HG02852 (cell line): ENCODE results near the gene FBXO38.
"Not testable (repeated sequence)": the region's sequence is repeated elsewhere in the genome, so short reads cannot be mapped to it uniquely, and the experiment has no call there.

Experiments used
- ATAC-seq: cut with Tn5 transposase; IDR thresholded peaks from one replicate; pipeline ENCODE4 v1.9.1; 2021; ENCODE audit warnings: mild to moderate bottlenecking, moderate library complexity; ENCODE audit not compliant: unreplicated experiment

Gene FBXO38

DNA sequence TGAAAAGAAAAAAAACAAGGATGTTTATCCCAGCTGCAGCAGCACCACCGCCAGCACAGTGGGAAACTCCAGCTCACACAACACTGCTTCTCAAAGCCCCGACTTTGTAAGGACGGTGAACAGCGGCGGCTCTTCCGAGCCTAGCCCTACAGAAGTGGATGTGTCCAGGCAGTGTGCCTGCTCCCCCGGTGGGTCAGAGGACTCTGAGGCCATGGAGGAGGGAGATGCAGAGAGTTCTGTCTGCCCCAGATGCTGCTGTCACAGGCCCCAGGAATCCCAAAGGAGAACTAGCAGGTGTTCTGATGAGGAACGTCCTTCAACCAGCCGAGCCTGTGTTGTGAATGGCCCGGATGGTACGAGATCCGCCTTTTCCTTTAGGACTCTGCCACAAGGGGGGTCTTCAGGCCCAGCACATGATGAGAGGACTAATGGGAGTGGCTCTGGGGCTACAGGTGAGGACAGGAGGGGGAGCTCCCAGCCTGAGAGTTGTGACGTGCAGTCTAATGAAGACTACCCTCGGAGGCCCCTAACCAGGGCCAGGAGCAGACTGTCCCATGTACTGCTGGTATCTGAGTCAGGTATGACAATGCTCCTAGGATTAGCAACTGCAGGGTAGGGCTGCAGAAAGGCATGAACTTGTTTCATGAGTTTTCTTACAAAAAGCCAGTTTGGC lies 43.7 kb downstream of the FBXO38 start:
- no peak for ATAC-seq

DNA sequence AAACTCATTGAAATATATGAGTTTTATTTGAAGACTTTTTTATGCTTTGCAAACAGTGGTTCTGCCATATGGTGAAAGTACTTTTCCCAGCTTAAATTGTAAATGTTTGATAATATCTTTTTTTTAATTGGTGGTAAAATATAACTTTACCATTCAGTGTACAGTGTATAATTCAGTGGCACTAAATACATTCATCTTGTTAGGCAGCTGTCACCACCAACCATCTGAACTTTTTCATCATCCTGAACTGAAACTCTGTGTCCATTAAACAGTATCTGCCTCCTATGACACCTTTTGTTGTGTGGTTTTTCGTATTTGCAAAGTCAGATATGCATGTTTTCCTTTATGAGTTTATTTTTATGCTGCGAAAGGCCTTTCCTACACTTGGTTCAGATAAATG lies 45.1 kb downstream of the FBXO38 start:
- no peak for ATAC-seq

DNA sequence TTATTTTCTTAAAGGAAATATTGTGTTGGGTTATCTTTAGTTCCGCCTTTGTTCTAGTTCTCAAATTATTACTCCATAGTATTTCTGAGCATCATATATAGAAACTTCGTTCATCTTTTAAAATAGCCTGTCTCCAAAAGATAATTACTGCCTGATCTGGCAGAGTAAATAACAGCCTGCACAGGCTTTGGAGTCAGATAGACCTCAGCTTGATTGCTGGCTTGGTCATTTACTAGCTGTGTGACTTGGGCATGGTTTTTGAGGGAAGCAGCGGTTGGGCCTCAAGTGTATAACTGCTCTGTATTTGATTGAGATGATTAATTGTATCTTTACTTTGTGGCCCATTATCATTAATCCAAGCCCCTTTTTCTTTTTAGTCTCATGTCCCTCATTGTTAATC lies 50.1 kb downstream of the FBXO38 start:
- no peak for ATAC-seq

DNA sequence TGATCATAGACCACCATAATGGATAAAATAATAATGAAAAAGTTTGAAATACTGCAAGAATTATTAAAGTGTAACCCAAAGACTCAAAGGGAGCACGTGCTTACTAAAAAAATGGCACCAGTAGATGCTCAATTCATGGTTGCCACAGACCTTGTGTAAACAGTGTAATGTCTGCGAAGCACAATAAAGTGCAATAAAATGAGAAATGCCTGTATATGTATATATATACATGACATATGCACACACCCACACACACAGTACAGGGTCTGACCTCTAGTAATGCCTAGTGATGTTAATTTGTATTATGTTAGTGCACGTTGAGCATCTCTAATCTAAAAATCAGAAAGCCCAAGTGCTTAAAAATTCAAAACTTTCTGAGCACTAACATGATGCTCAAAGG lies 52.3 kb downstream of the FBXO38 start:
- ATAC-seq, result no peak

DNA sequence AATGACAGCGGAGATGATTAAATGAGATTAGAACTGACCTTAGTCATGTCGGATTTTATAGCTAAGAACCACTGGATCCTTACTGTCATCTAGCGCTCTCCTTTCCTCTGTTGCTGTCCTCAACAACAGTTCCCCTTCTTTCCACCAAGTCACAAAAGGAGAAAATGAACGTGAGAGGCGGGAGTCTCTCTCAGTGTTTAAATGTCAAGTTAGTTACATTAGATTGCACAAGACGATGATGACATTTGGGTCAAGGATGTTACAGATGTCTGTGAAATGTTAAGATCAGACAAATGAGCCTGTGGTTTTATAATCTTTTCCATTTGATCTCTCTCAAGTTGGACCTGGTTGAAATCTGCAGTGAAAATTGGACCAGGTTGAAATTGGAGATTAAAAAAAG lies 53.5 kb downstream of the FBXO38 start:
- no peak for ATAC-seq

DNA sequence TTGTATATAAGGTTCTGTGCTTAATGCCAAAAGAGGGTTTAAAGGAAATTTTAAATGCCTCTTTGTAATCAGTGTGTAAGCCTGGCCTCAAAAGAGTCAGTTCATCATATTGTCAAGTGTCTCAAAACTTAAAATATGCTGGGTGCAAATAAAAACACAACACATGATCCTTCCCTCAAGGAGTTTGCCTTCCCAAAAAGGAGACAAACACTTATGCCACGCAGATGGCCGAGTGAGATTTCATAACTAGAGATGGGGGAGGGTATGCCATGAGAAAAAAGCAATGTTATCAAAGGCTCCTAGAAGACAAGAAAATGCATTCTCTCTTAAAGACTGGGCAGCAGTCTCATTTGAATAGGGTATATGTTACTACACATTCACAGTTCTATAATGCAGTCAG lies 55.2 kb downstream of the FBXO38 start:
- no peak for ATAC-seq

DNA sequence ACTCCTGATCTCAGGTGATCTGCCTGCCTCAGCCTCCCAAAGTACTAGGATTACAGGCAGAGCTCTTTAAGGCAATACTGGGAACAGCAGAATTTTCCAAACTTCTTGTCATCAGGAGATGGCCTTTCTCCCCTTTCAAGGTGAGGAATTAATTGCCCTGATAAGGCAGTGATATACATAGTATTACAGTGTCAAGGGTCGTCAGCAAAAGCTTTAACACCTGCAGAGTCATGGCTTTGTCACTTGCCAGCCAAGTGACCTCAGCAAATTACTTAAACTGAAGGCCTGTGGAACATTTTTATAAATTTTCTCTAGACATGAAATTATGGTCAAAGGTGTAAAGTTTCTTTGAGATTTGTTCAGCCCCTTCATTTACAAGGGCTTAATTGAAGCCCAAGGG lies 59.5 kb downstream of the FBXO38 start:
- ATAC-seq, result no peak

DNA sequence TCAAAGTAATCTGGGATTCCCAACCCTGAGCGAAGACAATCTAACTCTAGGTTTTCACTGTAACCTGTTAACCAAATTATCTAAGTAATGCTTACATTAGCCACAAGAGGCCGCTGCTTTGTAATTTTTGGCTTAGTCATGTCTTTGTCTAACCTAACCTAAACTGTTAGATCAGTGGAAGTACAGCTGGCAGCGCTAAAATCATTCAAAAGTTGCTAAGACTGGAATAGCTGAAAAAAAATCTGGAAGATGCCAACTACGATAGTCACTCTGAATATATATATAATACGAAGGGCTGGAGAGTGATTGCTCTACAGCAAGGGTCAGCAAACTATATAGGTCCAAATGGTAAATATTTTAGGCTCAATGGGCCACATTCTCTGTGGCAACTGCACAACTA lies 60.2 kb downstream of the FBXO38 start:
- ATAC-seq, result peak; percentile 87

DNA sequence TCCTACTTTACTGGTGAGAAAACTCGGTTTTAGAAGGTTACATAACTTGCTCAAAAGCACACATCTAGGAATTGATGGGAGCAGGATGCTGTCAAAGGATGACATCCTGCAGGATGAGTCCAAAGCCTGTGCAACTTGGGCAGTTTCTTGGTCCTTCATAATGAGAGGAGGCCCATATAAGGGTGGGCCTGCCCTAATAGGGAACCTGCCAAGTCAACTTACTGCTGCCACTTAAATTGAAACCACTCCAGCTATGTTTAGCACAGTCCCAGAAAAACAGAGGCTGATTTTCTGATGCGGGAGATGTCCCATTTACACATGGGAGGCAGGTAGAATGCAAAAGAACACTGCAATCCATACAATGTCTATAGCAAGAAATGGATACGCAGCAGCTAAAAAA lies 61.8 kb downstream of the FBXO38 start:
- no peak for ATAC-seq

DNA sequence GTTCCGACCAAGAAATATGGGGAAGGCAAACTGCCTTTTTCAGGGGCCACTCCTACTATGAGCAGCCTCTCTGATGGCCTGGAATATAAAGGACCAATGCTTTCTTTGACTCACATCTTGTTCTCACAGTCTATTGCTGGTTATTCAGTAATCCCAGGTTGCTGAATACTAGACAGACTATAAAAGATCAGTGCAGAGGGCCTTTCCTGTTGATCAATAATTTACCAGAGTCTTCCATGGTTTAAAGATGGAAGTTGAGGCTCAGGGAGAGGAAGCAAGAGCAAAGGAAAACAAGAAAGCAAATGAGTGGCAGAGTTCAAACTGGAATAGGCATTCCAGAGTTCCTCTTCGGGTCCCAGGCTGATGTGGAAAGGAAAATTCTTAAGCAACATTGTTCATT lies 62.9 kb downstream of the FBXO38 start:
- no peak for ATAC-seq

DNA sequence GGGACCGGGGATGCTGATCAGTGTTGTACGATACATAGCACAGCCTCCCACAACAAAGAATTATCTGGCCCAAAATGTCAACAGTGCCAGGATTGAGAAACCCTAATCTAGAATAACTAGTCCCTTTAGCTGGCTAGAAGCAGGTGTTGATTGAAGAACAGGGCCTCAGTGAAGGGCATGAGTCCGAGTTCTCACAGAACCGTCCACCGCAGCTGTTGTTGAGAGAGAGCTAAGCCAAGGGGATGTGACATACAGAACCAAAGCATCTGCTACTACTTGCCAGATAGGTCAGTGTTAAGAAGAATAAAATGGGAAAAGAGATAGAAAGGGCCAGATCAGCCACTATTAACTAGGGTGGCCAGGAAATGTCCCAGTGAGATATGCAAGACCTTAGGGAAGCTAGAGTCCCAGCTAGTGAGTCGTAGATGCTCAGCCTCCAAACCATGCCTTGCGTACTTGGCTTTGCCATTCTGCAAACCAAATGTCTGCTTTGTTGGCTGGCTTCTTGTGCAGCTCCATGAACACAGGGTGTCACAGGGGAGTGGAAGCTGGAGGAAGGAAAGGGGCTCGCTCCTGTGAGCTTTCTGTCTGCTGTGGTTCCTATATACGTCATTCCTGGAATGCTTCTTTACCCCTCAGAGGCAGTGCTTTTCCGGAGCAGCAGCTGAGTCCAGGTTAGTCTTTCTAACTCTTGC lies 68.9 kb downstream of the FBXO38 start:
- no peak for ATAC-seq

DNA sequence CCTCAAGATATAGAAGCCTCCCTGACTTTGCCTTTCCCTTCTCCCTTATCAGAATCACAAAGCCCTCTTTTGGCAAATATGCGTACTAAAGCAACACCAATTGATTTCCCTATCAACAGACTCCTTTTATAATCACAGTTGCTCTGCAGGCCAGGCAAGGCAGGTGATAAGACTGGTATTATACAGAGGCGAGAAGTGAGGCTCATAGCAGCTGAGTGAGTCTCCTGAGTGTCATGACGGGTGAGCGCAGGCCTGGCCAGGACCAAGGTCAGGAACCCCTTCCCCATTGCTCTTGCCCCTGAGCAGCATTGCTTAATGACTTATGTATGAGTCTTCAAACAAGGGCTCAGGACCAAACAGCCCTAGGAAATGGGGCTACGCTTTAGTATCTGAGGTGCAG lies 70.8 kb downstream of the FBXO38 start:
- ATAC-seq, result no peak

DNA sequence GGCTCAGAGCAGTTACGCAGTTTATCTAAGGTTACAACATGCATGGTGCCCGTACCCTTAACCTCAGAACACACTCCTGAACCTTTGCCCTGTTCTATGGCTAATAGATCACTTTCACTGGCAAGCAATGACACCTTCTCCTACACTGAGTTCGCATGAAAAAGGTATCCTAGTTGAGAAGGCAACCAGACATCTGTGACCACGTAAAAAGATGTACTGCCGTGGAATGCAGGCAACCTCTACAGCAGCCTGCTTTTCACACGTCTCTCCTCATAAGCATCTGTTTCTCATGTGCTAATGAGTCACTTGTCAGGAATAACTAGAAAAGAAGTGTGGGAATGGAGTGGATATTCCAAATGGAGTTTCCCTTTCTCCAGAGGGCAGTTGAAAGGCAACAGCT lies 71.4 kb downstream of the FBXO38 start:
- ATAC-seq, result no peak

DNA sequence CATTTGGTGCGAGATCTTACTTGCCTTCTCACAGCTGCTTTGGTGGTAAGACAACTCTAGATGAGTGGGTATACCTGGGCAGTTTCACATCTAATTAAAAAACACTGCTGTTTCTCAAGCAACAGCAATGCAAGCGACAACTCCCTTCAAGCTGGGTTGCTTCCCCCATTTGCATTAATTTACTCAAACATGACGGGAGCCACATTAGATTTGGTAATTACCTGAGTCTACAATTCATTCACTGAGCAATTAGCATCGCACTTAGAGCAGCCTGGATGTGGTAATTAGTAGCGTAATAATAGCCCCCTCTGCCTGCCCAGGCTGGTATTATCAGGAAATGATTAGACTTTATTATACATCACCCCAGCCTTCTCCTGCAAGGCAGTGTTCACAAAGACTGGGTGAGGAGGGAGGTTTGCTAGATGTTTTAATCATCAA lies 73.4 kb downstream of the FBXO38 start:
- ATAC-seq, result peak; percentile 52

DNA sequence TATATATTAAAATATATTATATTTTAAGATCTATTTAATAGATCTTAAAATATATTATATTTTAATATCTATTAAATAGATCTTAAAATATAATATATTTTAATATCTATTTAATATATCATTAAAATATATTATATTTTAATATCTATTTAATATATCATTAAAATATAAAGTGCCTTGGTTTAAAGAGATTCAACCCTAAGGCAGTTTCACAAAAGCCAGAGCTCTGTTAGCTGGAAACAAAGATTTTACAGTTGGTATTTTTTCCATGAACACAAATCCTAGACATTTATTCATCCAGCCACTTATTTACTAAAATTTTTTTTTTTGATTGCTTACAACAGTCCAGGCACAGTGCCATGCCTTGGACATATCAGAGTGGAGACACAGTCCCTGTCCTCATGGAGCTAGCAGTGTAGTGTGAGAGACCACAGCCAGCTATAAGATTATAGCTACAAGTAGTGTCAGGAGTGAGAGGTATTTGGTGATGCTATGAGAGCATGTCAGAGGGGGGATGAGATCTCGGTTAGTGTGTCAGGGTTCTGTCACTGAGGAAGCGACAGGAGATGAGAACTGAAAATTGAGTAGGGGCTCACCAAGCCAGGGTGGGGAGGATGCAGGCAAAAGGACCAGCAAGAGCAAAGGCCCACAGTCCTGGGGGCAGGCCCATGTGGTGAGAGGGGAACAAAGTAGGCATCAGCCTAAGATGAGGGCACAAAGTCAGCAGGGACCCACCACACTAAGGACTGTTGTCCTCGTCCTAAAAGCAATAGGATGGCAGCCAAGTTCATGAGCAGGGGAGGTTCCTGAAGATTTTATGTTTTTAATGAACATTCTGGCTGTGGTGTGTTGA lies 74.5 kb downstream of the FBXO38 start:
- ATAC-seq, result no peak

DNA sequence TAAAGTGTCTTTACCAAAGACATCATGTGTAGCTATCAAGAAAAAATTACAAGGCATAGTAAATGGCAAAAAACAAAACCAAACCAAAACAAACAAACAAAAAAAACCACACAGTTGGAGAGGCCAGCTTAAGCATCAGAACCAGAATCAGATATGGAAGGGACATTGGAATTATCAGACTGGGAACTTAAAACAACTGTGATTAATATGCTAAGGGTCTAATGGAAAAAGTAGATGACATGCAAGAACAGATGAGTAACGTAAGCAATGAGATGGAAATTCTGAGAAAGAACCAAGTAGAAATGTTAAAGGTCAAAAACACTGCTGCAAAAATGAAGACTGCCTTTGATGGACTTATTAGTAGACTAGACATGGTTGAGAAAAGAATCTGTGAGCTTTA lies 75.9 kb downstream of the FBXO38 start:
- ATAC-seq, result no peak

DNA sequence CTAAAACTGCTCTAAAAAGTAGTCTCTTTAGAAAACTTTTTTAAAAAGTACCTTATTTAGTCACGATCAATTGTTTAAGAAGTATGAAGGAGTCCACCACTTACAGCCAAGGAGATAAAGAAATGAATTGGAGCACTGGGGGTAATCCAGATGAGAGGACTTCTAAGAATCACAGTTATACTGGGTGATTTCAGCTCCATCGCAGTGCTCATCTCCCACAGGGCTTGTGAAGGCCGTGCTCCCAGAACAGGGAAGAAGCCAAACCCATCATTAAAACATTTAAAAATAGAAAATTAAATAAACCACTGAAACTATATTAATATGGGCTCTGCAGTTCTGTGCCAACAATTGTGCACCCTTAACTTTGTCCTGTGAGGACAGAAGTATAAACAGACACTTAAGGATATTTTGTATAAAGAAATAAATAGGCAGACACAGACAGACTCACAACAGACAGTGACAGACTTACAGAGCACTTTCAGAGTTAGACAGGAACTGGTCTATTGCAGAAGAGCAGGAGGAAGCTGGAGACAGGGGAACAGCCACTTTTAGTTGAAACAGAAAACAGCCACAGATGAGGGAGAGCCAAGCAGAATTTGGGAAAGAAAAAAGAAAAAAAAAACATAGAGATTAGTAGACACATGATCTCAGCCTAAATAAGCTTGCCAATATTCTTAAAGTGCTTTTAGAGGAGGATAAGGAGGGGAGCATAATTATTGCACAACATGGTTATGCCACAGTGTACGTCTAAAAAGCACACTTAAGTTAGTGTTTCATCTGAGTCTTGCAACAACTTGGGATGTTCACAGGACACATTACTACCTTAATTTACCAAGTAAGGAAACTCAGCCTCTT lies 81.8 kb downstream of the FBXO38 start:
- ATAC-seq, result no peak

DNA sequence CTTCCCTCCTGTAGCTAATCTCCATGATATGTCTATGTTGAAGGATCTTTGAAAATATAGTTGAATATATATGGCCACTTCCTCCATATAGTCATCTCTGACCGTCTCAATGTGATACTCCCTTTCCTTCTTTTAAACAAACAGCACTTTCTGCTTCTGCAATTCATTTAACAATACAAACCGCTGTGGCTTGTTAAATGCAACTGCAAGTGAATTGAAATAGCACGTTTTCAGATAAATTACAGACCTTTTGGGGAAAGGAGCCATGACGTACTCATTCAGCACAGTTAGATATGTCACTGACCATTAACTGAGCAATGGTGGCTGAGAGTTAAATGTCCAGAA lies 82.5 kb downstream of the FBXO38 start:
- no peak for ATAC-seq

DNA sequence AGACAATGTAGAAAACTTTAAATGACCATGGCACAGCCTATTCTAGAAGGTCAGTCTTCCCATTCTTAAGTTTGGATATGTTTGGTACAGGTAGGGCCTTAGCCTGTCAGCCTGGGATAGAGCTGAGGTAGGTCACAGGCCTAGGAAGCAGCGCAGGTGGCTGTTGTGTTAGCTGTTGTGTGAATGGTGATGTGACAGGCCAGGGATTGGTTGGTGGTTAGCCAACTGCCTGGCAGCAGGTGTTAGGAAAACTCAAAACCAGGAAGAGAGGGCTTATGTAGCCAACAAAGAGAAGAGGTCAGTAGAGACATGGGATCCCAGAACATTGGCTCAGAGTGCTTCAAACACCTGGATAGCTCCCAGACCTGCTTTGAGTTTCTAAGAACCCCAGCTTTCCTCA lies 84.2 kb downstream of the FBXO38 start:
- ATAC-seq, result no peak

DNA sequence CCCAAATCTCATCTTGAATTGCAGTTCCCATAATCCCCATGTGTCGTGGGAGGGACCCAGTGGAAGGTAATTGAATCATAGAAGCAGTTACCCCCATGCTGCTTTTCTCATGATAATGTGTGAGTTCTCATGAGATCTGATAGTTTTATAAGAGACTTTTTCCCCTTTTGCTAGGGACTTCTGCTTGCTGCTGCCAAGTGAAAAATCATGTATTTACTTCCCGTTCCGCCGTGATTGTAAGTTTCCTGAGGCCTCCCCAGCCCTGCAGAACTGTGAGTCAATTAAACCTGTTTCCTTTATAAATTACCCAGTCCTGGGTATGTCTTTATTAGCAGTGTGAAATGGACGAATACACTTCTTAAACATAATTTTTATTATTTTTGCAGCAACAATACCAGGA lies 85.0 kb downstream of the FBXO38 start:
- ATAC-seq, result not testable (repeated sequence)

DNA sequence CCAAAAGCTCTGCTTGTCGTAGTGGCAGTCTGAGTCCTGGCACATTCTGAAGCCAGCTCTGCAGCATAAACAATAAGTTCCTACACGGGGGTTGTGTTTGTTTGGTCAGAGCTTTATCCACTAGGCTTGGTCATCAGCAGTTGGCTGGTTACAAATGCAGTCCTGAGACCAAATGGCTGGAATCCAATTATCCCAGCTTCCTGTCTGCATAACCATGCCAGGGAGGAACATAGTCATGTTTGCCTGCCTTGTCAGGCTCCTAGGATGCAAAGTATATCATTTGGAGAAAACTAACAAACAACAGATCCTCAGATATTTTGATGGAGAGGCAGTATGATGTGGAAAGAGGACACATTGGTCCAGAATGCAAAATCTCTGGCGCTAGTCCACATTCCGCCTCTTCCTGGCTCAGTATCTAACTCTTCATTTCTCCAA lies 85.8 kb downstream of the FBXO38 start:
- no peak for ATAC-seq
